ENCODE results near the gene HLA-DMB.

HLA-DMB gene

DNA sequence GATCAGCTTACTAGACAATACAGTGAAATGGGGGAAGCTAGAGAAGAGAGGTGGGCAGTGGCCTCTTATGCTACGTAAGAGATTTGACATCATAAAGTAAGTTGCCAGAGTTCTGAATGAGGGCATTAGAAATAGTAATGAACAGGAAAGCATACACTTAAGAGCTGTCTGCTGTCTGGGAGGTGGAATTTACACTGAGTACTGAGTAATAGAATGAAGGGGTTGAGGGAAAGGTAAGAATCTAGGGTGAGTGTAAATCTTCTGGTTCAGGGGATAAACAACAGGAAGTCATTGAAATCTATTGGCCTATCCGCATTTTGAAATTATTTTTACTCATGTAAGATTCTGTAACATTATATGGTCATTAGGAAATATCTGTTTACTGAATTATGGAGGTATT lies 35.8 kb downstream of the HLA-DMB start:
- TF ChIP-seq YY1 (IDR thresholded peaks at IDR 0.05; ENCODE audit: low read depth) (no peak), CREB1 (IDR thresholded peaks at IDR 0.05; ENCODE audit: low read depth) (no peak), ZBTB7A (IDR thresholded peaks at IDR 0.05; ENCODE audit: low read depth) (no peak), USF1 (IDR thresholded peaks at IDR 0.05) (no peak), EGR1 (IDR thresholded peaks at IDR 0.05) (no peak), EP300 (IDR thresholded peaks at IDR 0.05; ENCODE audit: borderline replicate concordance) (no peak), TAF1 (IDR thresholded peaks at IDR 0.05; ENCODE audit: low read depth) (no peak), FOXM1 (IDR thresholded peaks at IDR 0.05; ENCODE audit: borderline replicate concordance, low read depth) (no peak)

DNA sequence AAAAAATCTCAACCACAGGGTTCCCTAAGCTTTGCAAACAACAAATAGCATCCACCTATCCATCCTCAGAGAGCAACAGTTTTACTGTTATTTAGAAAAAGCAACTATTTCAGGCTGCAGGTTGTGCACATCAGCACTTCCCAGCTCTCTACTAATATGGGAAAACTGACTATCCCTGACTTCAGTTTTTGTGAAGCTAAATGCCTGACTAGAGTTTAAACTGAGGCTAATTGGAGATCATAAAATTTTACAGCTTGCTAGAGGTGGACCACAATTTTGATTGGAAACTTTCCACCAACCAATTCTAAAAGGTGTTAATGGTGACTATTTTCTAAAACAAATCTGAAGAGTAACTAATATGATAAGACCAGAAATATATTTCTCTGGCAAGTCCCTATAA lies 36.9 kb downstream of the HLA-DMB start:
- TF ChIP-seq MAX (IDR thresholded peaks at IDR 0.05) = no peak
- TF ChIP-seq RAD21 (IDR thresholded peaks at IDR 0.05; ENCODE audit: low read depth) = no peak
- TF ChIP-seq ZBTB7A (IDR thresholded peaks at IDR 0.05; ENCODE audit: low read depth) = no peak

- no peak for TF ChIP-seq REST (IDR thresholded peaks at IDR 0.05; ENCODE audit: low read depth)
- TF ChIP-seq CREB1 (IDR thresholded peaks at IDR 0.05; ENCODE audit: low read depth) = no peak
- no peak for TF ChIP-seq YY1 (IDR thresholded peaks at IDR 0.05; ENCODE audit: low read depth)
- TF ChIP-seq RAD21 (IDR thresholded peaks at IDR 0.05; ENCODE audit: low read depth) = no peak
- TF ChIP-seq EGR1 (IDR thresholded peaks at IDR 0.05) = no peak
- TF ChIP-seq TAF1 (IDR thresholded peaks at IDR 0.05; ENCODE audit: low read depth) = no peak
- TF ChIP-seq NFIC (IDR thresholded peaks at IDR 0.05) = no peak
- no peak for TF ChIP-seq TEAD4 (IDR thresholded peaks at IDR 0.05)
- TF ChIP-seq TCF12 (IDR thresholded peaks at IDR 0.05; ENCODE audit: low read depth) = no peak
- no peak for TF ChIP-seq MAX (IDR thresholded peaks at IDR 0.05)
- TF ChIP-seq USF1 (IDR thresholded peaks at IDR 0.05) = no peak
- no peak for TF ChIP-seq EP300 (IDR thresholded peaks at IDR 0.05; ENCODE audit: borderline replicate concordance)
These were observed 45.9 kb downstream of the HLA-DMB start for GRCh38 chr6:32895006-32895345.

DNA sequence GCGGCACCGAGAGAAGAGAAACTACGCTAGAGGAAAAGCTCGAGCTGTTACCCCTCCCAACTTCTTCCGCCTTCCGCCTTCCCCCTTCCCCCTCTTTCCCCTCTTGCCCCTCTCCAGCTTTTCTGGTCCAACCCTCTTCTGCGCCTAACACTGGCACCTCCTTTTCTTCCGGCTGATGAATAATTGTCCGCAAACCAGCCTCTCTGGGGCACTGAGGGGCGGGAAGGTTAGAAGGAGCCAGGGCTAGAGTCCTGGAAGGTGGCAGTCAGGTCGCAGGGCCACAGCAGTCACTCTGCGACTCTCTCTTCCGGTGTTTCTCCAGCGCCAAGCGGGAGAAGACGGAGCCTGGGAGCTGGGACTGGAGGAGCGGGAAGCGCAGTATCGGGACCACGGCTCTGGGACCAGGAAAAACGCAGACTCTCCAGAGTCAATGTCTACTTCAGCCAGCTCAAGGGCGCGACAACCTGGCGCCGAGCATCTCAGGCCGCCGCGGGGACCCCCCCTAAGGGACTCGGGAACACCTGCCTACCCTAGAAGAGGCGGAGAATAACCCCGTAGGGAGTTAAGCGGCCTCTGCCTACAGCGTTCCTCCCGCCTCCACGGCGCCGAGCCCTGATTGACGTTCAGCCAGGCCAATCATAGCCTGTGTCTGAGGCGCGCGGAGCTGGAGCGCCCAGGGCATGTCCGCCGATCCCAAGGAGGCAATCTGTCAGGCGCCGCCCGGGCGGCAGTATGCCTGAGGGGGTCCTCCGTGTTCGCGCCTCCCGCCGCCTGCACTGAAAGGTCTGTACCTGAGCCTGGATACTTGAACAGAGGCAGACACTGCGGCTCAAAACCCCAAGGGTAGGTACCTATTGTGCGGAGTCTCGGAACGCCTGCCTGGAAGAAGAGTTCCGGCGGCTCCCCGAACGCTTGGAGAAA lies 46.5 kb downstream of the HLA-DMB start:
- TF ChIP-seq MAX (IDR thresholded peaks at IDR 0.05) (peak; percentile 43; the same call in 1 of the 2 replicates), CEBPB (IDR thresholded peaks at IDR 0.05) (no peak), EP300 (IDR thresholded peaks at IDR 0.05; ENCODE audit: borderline replicate concordance) (no peak), YY1 (IDR thresholded peaks at IDR 0.05; ENCODE audit: low read depth) (peak; percentile 71), RAD21 (IDR thresholded peaks at IDR 0.05; ENCODE audit: low read depth) (no peak), TAF1 (IDR thresholded peaks at IDR 0.05; ENCODE audit: low read depth) (peak; percentile 78; the same call in 1 of the 2 replicates)

GRCh38 chr6:32890831-32891230 lies 50.0 kb downstream of the HLA-DMB start:
- TF ChIP-seq EP300 (IDR thresholded peaks at IDR 0.05; ENCODE audit: borderline replicate concordance) = no peak
- TF ChIP-seq REST (IDR thresholded peaks at IDR 0.05; ENCODE audit: low read depth) = no peak
- TF ChIP-seq NFIC (IDR thresholded peaks at IDR 0.05) = no peak

GRCh38 chr6:32889533-32889932 lies 51.3 kb downstream of the HLA-DMB start:
- no peak for TF ChIP-seq MAX (IDR thresholded peaks at IDR 0.05)
- no peak for TF ChIP-seq NFIC (IDR thresholded peaks at IDR 0.05)
- TF ChIP-seq TEAD4 (IDR thresholded peaks at IDR 0.05) = no peak
- TF ChIP-seq USF1 (IDR thresholded peaks at IDR 0.05) = no peak
- TF ChIP-seq ZBTB7A (IDR thresholded peaks at IDR 0.05; ENCODE audit: low read depth) = no peak
- TF ChIP-seq CREB1 (IDR thresholded peaks at IDR 0.05; ENCODE audit: low read depth) = no peak
- no peak for TF ChIP-seq YY1 (IDR thresholded peaks at IDR 0.05; ENCODE audit: low read depth)
- TF ChIP-seq EGR1 (IDR thresholded peaks at IDR 0.05) = no peak
- TF ChIP-seq TCF12 (IDR thresholded peaks at IDR 0.05; ENCODE audit: low read depth) = no peak
- TF ChIP-seq EP300 (IDR thresholded peaks at IDR 0.05; ENCODE audit: borderline replicate concordance) = no peak
- TF ChIP-seq CEBPB (IDR thresholded peaks at IDR 0.05) = no peak
- no peak for TF ChIP-seq RAD21 (IDR thresholded peaks at IDR 0.05; ENCODE audit: low read depth)
- TF ChIP-seq FOXM1 (IDR thresholded peaks at IDR 0.05; ENCODE audit: borderline replicate concordance, low read depth) = no peak
- TF ChIP-seq TAF1 (IDR thresholded peaks at IDR 0.05; ENCODE audit: low read depth) = no peak
- no peak for TF ChIP-seq REST (IDR thresholded peaks at IDR 0.05; ENCODE audit: low read depth)
